SK-N-SH treated with all-trans-retinoic acid at 6 μM for 48 hours (cell line): Measurements from ENCODE around the gene ZNF358.

ENCODE experiments used
- ATAC-seq: fragments of 200-7000 bp; cut with Tn5 transposase; 3 replicates; pipeline ENCODE4 v1.9.1; 2020; ENCODE audit warnings: mild to moderate bottlenecking, moderate library complexity
- ARNTL ChIP-seq: fragments of 450-650 bp; formaldehyde crosslinking; IDR thresholded peaks from 2 replicates; pipeline ENCODE4 v1.5.0; 2020; ENCODE audit warnings: low read depth, mild to moderate bottlenecking, moderate library complexity, borderline replicate concordance
- BACH2 ChIP-seq: fragments of 250-450 bp; sonication (Bioruptor Pico); IDR thresholded peaks from 2 replicates; pipeline ENCODE4 v1.9.0; 2021; ENCODE audit warnings: mild to moderate bottlenecking, borderline replicate concordance
- CSDC2 ChIP-seq: fragments of 250-450 bp; sonication (Bioruptor Pico); IDR thresholded peaks from 2 replicates; pipeline ENCODE4 v1.5.0; 2020; ENCODE audit warnings: mild to moderate bottlenecking, moderate library complexity
- ESRRG ChIP-seq: fragments of 250-450 bp; sonication (Bioruptor Pico); IDR thresholded peaks from 2 replicates; pipeline ENCODE4 v1.6.1; 2021; ENCODE audit warnings: mild to moderate bottlenecking
- GLIS3 ChIP-seq: fragments of 250-450 bp; sonication (Bioruptor Pico); IDR thresholded peaks from 2 replicates; pipeline ENCODE4 v1.5.0; 2020; ENCODE audit warnings: mild to moderate bottlenecking, moderate library complexity
- ISL1 ChIP-seq: fragments of 250-450 bp; sonication (Bioruptor Pico); IDR thresholded peaks from 2 replicates; pipeline ENCODE4 v2.1.2; 2022; ENCODE audit warnings: mild to moderate bottlenecking, moderate library complexity
- OSR1 ChIP-seq: fragments of 250-450 bp; sonication (Bioruptor Pico); IDR thresholded peaks from 2 replicates; pipeline ENCODE4 v1.8.0; 2022; ENCODE audit warnings: moderate library complexity, mild to moderate bottlenecking, inconsistent platforms
- POU6F1 ChIP-seq: fragments of 250-450 bp; sonication (Bioruptor Pico); IDR thresholded peaks from 2 replicates; pipeline ENCODE4 v1.8.0; 2021; ENCODE audit warnings: low read depth, mild to moderate bottlenecking, moderate library complexity, borderline replicate concordance
- PPARA ChIP-seq: fragments of 250-450 bp; sonication (Bioruptor Pico); IDR thresholded peaks from 2 replicates; pipeline ENCODE4 v1.5.0; 2020; ENCODE audit warnings: mild to moderate bottlenecking, borderline replicate concordance
- RARB ChIP-seq: fragments of 250-450 bp; sonication (Bioruptor Pico); IDR thresholded peaks from 2 replicates; pipeline ENCODE4 v1.8.0; 2021; ENCODE audit warnings: mild to moderate bottlenecking, moderate library complexity
- SNAI2 ChIP-seq: fragments of 250-450 bp; sonication (Bioruptor Pico); IDR thresholded peaks from 2 replicates; pipeline ENCODE4 v1.5.0; 2020; ENCODE audit warnings: mild to moderate bottlenecking, moderate library complexity
- TCF4 ChIP-seq: fragments of 250-450 bp; sonication (Bioruptor Pico); IDR thresholded peaks from 2 replicates; pipeline ENCODE4 v1.8.0; 2021; ENCODE audit warnings: mild to moderate bottlenecking, moderate library complexity, borderline replicate concordance
- TOX ChIP-seq: fragments of 250-450 bp; sonication (Bioruptor Pico); IDR thresholded peaks from 2 replicates; pipeline ENCODE4 v1.8.0; 2021; ENCODE audit warnings: mild to moderate bottlenecking, moderate library complexity, borderline replicate concordance
- ZC3H10 ChIP-seq: fragments of 250-450 bp; sonication (Bioruptor Pico); IDR thresholded peaks from 2 replicates; pipeline ENCODE4 v1.5.1; 2021; ENCODE audit warnings: mild to moderate bottlenecking, moderate library complexity
- ZFP3 ChIP-seq: fragments of 250-450 bp; sonication (Bioruptor Pico); IDR thresholded peaks from 2 replicates; pipeline ENCODE4 v1.5.0; 2020; ENCODE audit warnings: mild to moderate bottlenecking, moderate library complexity
- ZFP30 ChIP-seq: fragments of 450-650 bp; formaldehyde crosslinking; IDR thresholded peaks from 2 replicates; pipeline ENCODE4 v1.5.0; 2022; ENCODE audit warnings: mild to moderate bottlenecking, moderate library complexity
- ZNF565 ChIP-seq: fragments of 450-650 bp; formaldehyde crosslinking; conservative IDR thresholded peaks from 2 replicates; pipeline ENCODE4 v1.5.0; 2020; ENCODE audit warnings: low read depth, mild to moderate bottlenecking, moderate library complexity
- ZNF70 ChIP-seq: fragments of 450-650 bp; formaldehyde crosslinking; IDR thresholded peaks from 2 replicates; pipeline ENCODE4 v1.5.0; 2020; ENCODE audit warnings: mild to moderate bottlenecking, moderate library complexity
- ZNF8 ChIP-seq: fragments of 450-650 bp; formaldehyde crosslinking; IDR thresholded peaks from 2 replicates; pipeline ENCODE4 v1.5.0; 2020; ENCODE audit warnings: mild to moderate bottlenecking, moderate library complexity
- TF ChIP-seq, protein P1 (sequence below): fragments of 250-450 bp; sonication (Bioruptor Pico); IDR thresholded peaks from 2 replicates; pipeline ENCODE4 v1.8.0; 2020; ENCODE audit warnings: mild to moderate bottlenecking, moderate library complexity, borderline replicate concordance
- TF ChIP-seq, protein P2 (sequence below): fragments of 250-450 bp; sonication (Bioruptor Pico); IDR thresholded peaks from 2 replicates; pipeline ENCODE4 v1.5.1; 2021; ENCODE audit warnings: mild to moderate bottlenecking, moderate library complexity

Gene ZNF358

DNA sequence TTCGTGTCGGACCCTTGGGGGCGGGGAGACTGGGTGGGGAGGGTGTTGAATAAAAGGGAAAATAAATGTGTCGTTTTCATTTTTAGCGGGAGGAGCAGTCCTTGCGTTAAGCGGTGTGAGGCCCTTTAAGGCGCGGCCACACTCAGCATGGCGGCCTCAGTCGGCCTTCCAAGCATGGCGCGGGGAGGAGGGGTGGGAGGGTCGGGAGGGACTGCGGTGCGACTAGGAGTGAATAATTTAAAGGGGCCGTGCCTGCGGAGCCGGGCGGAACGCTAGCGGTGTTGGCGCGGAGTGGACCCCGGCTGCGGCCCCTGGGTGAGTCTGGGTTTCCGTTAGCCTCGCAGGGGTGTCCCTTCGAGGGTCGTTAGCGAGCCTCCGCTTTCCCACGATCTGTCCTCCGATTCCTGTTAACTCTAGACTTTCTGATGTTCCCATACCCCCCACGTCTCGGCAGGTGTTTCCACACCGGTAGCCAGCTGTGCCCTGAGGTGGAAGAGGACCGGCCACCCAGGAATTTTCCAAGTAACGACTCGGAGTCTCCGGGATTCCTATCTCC lies 18.1 kb downstream of the ZNF358 start:
- ATAC-seq = peak; percentile 78
- TF ChIP-seq, protein P1, sequence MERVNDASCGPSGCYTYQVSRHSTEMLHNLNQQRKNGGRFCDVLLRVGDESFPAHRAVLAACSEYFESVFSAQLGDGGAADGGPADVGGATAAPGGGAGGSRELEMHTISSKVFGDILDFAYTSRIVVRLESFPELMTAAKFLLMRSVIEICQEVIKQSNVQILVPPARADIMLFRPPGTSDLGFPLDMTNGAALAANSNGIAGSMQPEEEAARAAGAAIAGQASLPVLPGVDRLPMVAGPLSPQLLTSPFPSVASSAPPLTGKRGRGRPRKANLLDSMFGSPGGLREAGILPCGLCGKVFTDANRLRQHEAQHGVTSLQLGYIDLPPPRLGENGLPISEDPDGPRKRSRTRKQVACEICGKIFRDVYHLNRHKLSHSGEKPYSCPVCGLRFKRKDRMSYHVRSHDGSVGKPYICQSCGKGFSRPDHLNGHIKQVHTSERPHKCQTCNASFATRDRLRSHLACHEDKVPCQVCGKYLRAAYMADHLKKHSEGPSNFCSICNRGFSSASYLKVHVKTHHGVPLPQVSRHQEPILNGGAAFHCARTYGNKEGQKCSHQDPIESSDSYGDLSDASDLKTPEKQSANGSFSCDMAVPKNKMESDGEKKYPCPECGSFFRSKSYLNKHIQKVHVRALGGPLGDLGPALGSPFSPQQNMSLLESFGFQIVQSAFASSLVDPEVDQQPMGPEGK (CRISPR knock-in tag) = no peak
- TF ChIP-seq ZNF70 (CRISPR knock-in tag) (no peak), ESRRG (CRISPR knock-in tag) (no peak), ZFP30 (CRISPR knock-in tag) (no peak), POU6F1 (CRISPR knock-in tag) (no peak), TCF4 (CRISPR knock-in tag) (no peak), PPARA (no peak)
- TF ChIP-seq, protein P2, sequence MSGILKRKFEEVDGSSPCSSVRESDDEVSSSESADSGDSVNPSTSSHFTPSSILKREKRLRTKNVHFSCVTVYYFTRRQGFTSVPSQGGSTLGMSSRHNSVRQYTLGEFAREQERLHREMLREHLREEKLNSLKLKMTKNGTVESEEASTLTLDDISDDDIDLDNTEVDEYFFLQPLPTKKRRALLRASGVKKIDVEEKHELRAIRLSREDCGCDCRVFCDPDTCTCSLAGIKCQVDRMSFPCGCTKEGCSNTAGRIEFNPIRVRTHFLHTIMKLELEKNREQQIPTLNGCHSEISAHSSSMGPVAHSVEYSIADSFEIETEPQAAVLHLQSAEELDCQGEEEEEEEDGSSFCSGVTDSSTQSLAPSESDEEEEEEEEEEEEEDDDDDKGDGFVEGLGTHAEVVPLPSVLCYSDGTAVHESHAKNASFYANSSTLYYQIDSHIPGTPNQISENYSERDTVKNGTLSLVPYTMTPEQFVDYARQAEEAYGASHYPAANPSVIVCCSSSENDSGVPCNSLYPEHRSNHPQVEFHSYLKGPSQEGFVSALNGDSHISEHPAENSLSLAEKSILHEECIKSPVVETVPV = no peak

- peak; percentile 73 for ATAC-seq
- TF ChIP-seq CSDC2 (CRISPR knock-in tag) (no peak), ZFP30 (CRISPR knock-in tag) (no peak), SNAI2 (CRISPR knock-in tag) (no peak), ZFP3 (no peak)
- TF ChIP-seq, protein P1 (CRISPR knock-in tag) = no peak
Observed at GRCh38 chr19:7534531-7535046, 18.7 kb downstream of the ZNF358 start.

GRCh38 chr19:7535047-7535997 lies 19.4 kb downstream of the ZNF358 start, which contains the start of gene PNPLA6:
PNPLA6 (plus strand) TSS chr19:7535717; CDS start chr19:7535789, 72 bp downstream.
- peak; percentile 82 for ATAC-seq
- TF ChIP-seq TCF4 (CRISPR knock-in tag) (no peak), ZNF8 (CRISPR knock-in tag) (no peak), OSR1 (CRISPR knock-in tag) (no peak), SNAI2 (CRISPR knock-in tag) (no peak), TOX (CRISPR knock-in tag) (no peak), ESRRG (CRISPR knock-in tag) (no peak), ZFP30 (CRISPR knock-in tag) (no peak), POU6F1 (CRISPR knock-in tag) (no peak), GLIS3 (0 out of 2 replicates have a peak, but pooled peaks have one; percentile 67), ISL1 (CRISPR knock-in tag) (no peak), ZFP3 (peak; percentile 90), CSDC2 (CRISPR knock-in tag) (0 out of 2 replicates have a peak, but pooled peaks have one; percentile 80), ZC3H10 (CRISPR knock-in tag) (no peak), ARNTL (CRISPR knock-in tag) (no peak), BACH2 (no peak), ZNF565 (CRISPR knock-in tag) (0 out of 2 replicates have a peak, but pooled peaks have one; percentile 50), ZNF70 (CRISPR knock-in tag) (peak; percentile 50; the same call in 1 of the 2 replicates), RARB (CRISPR knock-in tag) (no peak)
- TF ChIP-seq, protein P1 (CRISPR knock-in tag) = no peak; the same call in 1 of the 2 replicates
- TF ChIP-seq, protein P2 = no peak
